HepG2 (cell line): Measurements from ENCODE around the gene ZNF207. TPM values are rescaled to one million over a fixed set of nuclear protein-coding genes. Genes with fewer than 3 reads are reported as not detected.

Experiments used
- DMAP1 ChIP-seq: IDR thresholded peaks from 2 replicates; pipeline ENCODE4 v1.6.1; 2016
- KDM5A ChIP-seq: fragments of 200-600 bp; sonication (generic); IDR thresholded peaks from 2 replicates; pipeline ENCODE4 v1.7.0; 2018; ENCODE audit warnings: antibody characterized with exemption, mild to moderate bottlenecking, low read length, borderline replicate concordance
- KLF16 ChIP-seq, 2 experiments: sonication (generic) in 1 of 2; formaldehyde crosslinking in 1 of 2; IDR thresholded peaks; 2 replicates each; pipeline versions ENCODE4 v1.6.1 to v1.8.0; 2016 to 2023; ENCODE audit warnings: missing genetic modification reagents in 2 of 2, missing compliant biosample characterization in 1 of 2
- MBD4 ChIP-seq: IDR thresholded peaks from 2 replicates; pipeline ENCODE4 v1.6.1; 2012; ENCODE audit warnings: low read length, inconsistent platforms, borderline replicate concordance
- MEF2D ChIP-seq: sonication (generic); formaldehyde crosslinking; IDR thresholded peaks from 2 replicates; pipeline ENCODE4 v1.5.1; 2020; ENCODE audit warnings: mild to moderate bottlenecking, missing genetic modification reagents
- PCBP2 ChIP-seq: fragments of 200-400 bp; formaldehyde crosslinking; optimal IDR thresholded peaks from 2 replicates; pipeline ENCODE3; 2018; ENCODE audit warnings: low read length, low read depth; ENCODE audit not compliant: poor library complexity, severe bottlenecking
- SALL1 ChIP-seq: sonication (generic); formaldehyde crosslinking; IDR thresholded peaks from 2 replicates; pipeline ENCODE4 v1.8.0; 2022; ENCODE audit warnings: mild to moderate bottlenecking, missing genetic modification reagents
- SKI ChIP-seq: fragments of 450-650 bp; IDR thresholded peaks from one replicate; pipeline ENCODE4 v1.6.1; 2018; ENCODE audit warnings: mild to moderate bottlenecking; ENCODE audit not compliant: partially characterized antibody
- SP1 ChIP-seq, 2 experiments: fragments of 450-650 bp in 1 of 2; sonication (generic) in 1 of 2; formaldehyde crosslinking in 1 of 2; IDR thresholded peaks; 2 replicates each; pipeline versions ENCODE4 v1.4.0 to v1.6.1; 2016 to 2020; ENCODE audit warnings: missing genetic modification reagents in 1 of 2
- SRSF1 ChIP-seq: fragments of 200-400 bp; formaldehyde crosslinking; optimal IDR thresholded peaks from 2 replicates; pipeline ENCODE3; 2017; ENCODE audit warnings: mild to moderate bottlenecking, low read depth, low read length, moderate library complexity
- XRCC5 ChIP-seq: fragments of 200-400 bp; formaldehyde crosslinking; optimal IDR thresholded peaks from 2 replicates; pipeline ENCODE3; 2017; ENCODE audit warnings: mild to moderate bottlenecking, low read length
- ZBTB1 ChIP-seq: sonication (generic); formaldehyde crosslinking; IDR thresholded peaks from 2 replicates; pipeline ENCODE4 v1.4.0; 2020; ENCODE audit warnings: missing genetic modification reagents, borderline replicate concordance
- ZBTB20 ChIP-seq: sonication (generic); formaldehyde crosslinking; IDR thresholded peaks from 2 replicates; pipeline ENCODE4 v1.8.1; 2023; ENCODE audit warnings: missing genetic modification reagents, low read depth, mild to moderate bottlenecking, borderline replicate concordance
- ZFP36L2 ChIP-seq: sonication (generic); formaldehyde crosslinking; IDR thresholded peaks from 2 replicates; pipeline ENCODE4 v1.4.0; 2020; ENCODE audit warnings: missing genetic modification reagents
- ZFP41 ChIP-seq: sonication (generic); formaldehyde crosslinking; IDR thresholded peaks from 2 replicates; pipeline ENCODE4 v1.4.0; 2020; ENCODE audit warnings: mild to moderate bottlenecking, missing genetic modification reagents, borderline replicate concordance
- ZIK1 ChIP-seq: sonication (generic); formaldehyde crosslinking; IDR thresholded peaks from 2 replicates; pipeline ENCODE4 v1.5.0; 2020; ENCODE audit warnings: mild to moderate bottlenecking, low read depth, missing genetic modification reagents, borderline replicate concordance
- ZNF124 ChIP-seq: sonication (generic); formaldehyde crosslinking; IDR thresholded peaks from 2 replicates; pipeline ENCODE4 v1.4.0; 2020; ENCODE audit warnings: missing genetic modification reagents
- ZNF224 ChIP-seq: sonication (generic); formaldehyde crosslinking; IDR thresholded peaks from 2 replicates; pipeline ENCODE4 v1.5.0; 2020; ENCODE audit warnings: mild to moderate bottlenecking, missing genetic modification reagents
- polyA plus RNA-seq, 8 experiments: library from polyadenylated mRNA; depleted of rRNA in 3 of 8; stranded (reverse) in 7 of 8; unstranded in 1 of 8; fragments of >200 nt; fragmentation: Illumina TruSeq in 4 of 8; extraction: Trizol in 4 of 8; gene quantifications; 2 replicates each; pipeline versions ENCODE4 v1.2.1 to v1.2.3, GENCODE V29; 2011 to 2016; ENCODE audit warnings: low read depth in 4 of 8, missing spikeins in 1 of 8, mixed read lengths in 1 of 8; ENCODE audit not compliant: insufficient read depth in 1 of 8
- total RNA-seq, 5 experiments: library from RNA; depleted of rRNA; stranded (reverse); fragments of >200 nt; fragmentation: Illumina TruSeq; extraction: Trizol; gene quantifications; 2 replicates each; pipeline ENCODE4 v1.2.3, GENCODE V29; 2016; ENCODE audit warnings: low read depth in 1 of 5
- TF ChIP-seq, protein P1 (sequence below): sonication (generic); formaldehyde crosslinking; IDR thresholded peaks from 2 replicates; pipeline ENCODE4 v1.5.0; 2020; ENCODE audit warnings: mild to moderate bottlenecking, missing genetic modification reagents, moderate library complexity
- TF ChIP-seq, protein P2 (sequence below): sonication (generic); IDR thresholded peaks from 2 replicates; pipeline ENCODE4 v1.6.1; 2016; ENCODE audit warnings: low read depth, borderline replicate concordance
- TF ChIP-seq, protein P3 (sequence below): sonication (generic); formaldehyde crosslinking; IDR thresholded peaks from 2 replicates; pipeline ENCODE4 v1.5.1; 2020; ENCODE audit warnings: mild to moderate bottlenecking, missing genetic modification reagents
- TF ChIP-seq, protein P4 (sequence below): IDR thresholded peaks from 2 replicates; pipeline ENCODE4 v1.6.1; 2016; ENCODE audit warnings: low read depth

ZNF207 gene
- total and polyA plus RNA-seq, 2 of the 13 experiments (the other 11 are each of a cell fraction or from before 2014, with no cell fraction given): 150 to 164 TPM

DNA sequence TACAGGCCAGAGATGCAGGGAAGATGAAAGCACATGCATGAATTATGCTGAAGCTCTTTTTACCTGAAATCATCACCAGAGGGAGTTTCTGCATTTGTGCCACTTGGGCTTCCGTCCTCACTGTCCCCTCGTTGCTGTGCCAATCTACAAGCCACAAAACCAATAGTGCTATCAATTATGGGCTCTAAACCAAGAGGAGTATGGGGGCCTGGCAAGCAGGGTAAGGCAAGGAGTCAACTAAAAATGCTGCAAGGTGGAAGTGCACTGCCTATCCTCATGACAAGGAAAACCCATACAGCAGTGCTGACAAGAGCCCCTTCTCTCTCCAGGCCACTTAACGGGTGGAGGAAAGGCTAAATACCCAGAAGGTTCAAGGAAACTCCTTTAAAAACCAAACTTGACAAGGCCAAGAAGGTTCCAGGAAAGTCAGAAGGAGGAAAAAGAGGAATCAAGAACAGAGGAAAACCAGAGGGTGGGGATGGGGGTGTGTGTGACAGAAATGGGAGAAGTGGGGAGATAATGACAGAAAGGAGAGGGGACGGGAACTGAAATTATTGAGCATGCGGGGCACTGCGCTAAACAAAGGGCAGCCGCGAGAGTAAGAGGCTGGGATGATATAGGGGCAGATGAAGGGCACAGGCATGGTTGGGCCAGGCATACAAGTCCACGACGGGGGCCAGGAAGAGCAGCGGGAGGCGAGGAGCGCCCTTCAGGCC lies 8.7 kb upstream of the ZNF207 start (continued):
- TF ChIP-seq, protein P1, sequence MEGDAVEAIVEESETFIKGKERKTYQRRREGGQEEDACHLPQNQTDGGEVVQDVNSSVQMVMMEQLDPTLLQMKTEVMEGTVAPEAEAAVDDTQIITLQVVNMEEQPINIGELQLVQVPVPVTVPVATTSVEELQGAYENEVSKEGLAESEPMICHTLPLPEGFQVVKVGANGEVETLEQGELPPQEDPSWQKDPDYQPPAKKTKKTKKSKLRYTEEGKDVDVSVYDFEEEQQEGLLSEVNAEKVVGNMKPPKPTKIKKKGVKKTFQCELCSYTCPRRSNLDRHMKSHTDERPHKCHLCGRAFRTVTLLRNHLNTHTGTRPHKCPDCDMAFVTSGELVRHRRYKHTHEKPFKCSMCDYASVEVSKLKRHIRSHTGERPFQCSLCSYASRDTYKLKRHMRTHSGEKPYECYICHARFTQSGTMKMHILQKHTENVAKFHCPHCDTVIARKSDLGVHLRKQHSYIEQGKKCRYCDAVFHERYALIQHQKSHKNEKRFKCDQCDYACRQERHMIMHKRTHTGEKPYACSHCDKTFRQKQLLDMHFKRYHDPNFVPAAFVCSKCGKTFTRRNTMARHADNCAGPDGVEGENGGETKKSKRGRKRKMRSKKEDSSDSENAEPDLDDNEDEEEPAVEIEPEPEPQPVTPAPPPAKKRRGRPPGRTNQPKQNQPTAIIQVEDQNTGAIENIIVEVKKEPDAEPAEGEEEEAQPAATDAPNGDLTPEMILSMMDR (CRISPR knock-in tag): peak; percentile 37; the same call in 1 of the 2 replicates
- TF ChIP-seq ZFP41 (no peak), DMAP1 (CRISPR knock-in tag) (peak; percentile 55; the same call in 1 of the 2 replicates), KDM5A (peak; percentile 8; the same call in 1 of the 2 replicates), MEF2D (CRISPR knock-in tag) (0 out of 2 replicates have a peak, but pooled peaks have one; percentile 48), ZBTB1 (CRISPR knock-in tag) (no peak), SP1 (IDR thresholded peaks at IDR 0.05) (no peak), SP1 (CRISPR knock-in tag; IDR thresholded peaks at IDR 0.05) (0 out of 2 replicates have a peak, but pooled peaks have one; percentile 44), ZBTB20 (CRISPR knock-in tag) (no peak), ZFP36L2 (no peak), ZNF124 (CRISPR knock-in tag) (0 out of 2 replicates have a peak, but pooled peaks have one; percentile 11), PCBP2 (no peak), MBD4 (no peak), ZNF224 (CRISPR knock-in tag) (no peak), SALL1 (no peak), SRSF1 (no peak), ZIK1 (no peak), XRCC5 (no peak), KLF16 (CRISPR knock-in tag; IDR thresholded peaks at IDR 0.05) (no peak), SKI (no peak)
- TF ChIP-seq, protein P2, sequence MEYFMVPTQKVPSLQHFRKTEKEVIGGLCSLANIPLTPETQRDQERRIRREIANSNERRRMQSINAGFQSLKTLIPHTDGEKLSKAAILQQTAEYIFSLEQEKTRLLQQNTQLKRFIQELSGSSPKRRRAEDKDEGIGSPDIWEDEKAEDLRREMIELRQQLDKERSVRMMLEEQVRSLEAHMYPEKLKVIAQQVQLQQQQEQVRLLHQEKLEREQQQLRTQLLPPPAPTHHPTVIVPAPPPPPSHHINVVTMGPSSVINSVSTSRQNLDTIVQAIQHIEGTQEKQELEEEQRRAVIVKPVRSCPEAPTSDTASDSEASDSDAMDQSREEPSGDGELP: no peak
- TF ChIP-seq, protein P3, sequence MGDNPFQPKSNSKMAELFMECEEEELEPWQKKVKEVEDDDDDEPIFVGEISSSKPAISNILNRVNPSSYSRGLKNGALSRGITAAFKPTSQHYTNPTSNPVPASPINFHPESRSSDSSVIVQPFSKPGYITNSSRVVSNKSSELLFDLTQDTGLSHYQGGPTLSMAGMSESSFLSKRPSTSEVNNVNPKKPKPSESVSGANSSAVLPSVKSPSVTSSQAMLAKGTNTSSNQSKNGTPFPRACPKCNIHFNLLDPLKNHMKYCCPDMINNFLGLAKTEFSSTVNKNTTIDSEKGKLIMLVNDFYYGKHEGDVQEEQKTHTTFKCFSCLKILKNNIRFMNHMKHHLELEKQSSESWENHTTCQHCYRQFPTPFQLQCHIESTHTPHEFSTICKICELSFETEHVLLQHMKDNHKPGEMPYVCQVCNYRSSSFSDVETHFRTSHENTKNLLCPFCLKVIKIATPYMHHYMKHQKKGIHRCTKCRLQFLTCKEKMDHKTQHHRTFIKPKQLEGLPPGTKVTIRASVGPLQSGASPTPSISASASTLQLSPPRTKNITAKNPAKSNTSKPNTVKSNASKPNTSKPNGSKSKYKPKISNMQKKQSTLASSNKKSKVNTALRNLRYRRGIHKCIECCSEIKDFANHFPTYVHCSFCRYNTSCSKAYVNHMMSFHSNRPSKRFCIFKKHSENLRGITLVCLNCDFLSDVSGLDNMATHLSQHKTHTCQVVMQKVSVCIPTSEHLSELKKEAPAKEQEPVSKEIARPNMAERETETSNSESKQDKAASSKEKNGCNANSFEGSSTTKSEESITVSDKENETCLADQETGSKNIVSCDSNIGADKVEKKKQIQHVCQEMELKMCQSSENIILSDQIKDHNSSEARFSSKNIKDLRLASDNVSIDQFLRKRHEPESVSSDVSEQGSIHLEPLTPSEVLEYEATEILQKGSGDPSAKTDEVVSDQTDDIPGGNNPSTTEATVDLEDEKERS (CRISPR knock-in tag): peak; percentile 60; the same call in 1 of the 2 replicates
- TF ChIP-seq, protein P4, sequence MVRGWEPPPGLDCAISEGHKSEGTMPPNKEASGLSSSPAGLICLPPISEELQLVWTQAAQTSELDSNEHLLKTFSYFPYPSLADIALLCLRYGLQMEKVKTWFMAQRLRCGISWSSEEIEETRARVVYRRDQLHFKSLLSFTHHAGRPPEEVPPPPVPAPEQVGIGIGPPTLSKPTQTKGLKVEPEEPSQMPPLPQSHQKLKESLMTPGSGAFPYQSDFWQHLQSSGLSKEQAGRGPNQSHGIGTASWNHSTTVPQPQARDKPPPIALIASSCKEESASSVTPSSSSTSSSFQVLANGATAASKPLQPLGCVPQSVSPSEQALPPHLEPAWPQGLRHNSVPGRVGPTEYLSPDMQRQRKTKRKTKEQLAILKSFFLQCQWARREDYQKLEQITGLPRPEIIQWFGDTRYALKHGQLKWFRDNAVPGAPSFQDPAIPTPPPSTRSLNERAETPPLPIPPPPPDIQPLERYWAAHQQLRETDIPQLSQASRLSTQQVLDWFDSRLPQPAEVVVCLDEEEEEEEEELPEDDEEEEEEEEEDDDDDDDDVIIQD (CRISPR knock-in tag): 0 out of 2 replicates have a peak, but pooled peaks have one; percentile 16
